ENCODE results near the gene ANKRD63. TPM values are rescaled to one million over a fixed set of nuclear protein-coding genes. Genes with fewer than 3 reads are reported as not detected.

The ANKRD63 gene
- total RNA-seq, 1 experiment from 2014 or later: 0.46 TPM

DNA sequence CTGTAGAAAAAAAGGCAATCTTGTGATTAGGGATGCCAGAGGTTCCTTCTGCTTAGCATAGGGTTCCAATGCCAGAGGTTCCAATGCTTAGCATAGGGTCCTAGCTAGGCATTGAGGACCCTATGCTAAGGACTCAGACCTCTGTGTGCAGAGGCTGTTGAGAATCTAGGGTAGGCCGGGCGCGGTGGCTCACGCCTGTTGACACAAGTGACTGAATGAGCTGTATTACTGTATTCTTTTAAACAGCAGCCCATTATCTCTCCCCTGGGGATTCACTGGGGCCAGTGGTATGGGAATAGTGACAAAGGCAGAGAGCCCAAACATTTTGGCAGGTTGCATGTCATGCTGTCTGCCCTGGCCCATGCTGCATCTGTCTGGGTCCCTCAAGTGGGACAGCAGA is 27.8 kb downstream of the ANKRD63 start:
- no peaks in the 10 kb centered on the region for H3K79me1 ChIP-seq (ENCODE audit: insufficient read depth, low read depth, low read length, poor library complexity, severe bottlenecking)
- no CpG with 5 or more reads among the region's 4 CpGs for WGBS (ENCODE audit: extremely low coverage, insufficient read length, low lambda C conversion rate)
- no peak overlapping the region for H2AK5ac ChIP-seq (ENCODE audit: insufficient read length, low read length)

More for the DNA sequence above, 27.8 kb downstream of the ANKRD63 start:
- no peak overlapping the region for H2BK120ac ChIP-seq (ENCODE audit: low read depth, low read length, poor library complexity, severe bottlenecking)
- H3K18ac ChIP-seq (ENCODE audit: insufficient read length, low read depth, low read length): no peak overlapping the region
- no peak for DNase-seq
- H3K4ac ChIP-seq (ENCODE audit: low read depth, low read length): no peak overlapping the region
- no peak for TF ChIP-seq CTCF (conservative IDR thresholded peaks at IDR 0.05)
- no peak overlapping the region for H3K9ac ChIP-seq (ENCODE audit: extremely low read depth, insufficient read length, low read length)
- no peak overlapping the region for H3K56ac ChIP-seq (ENCODE audit: insufficient read length, low read depth, low read length)
- no peak overlapping the region for H4K5ac ChIP-seq (ENCODE audit: insufficient read length, low read depth, low read length)
- H3K23me2 ChIP-seq (ENCODE audit: insufficient read length, low read depth, low read length, poor library complexity, severe bottlenecking): peaks cover 9% of the 10 kb centered on the region
- H3K4me2 ChIP-seq (ENCODE audit: insufficient read depth, insufficient read length, low read length): no peak overlapping the region
- H3K23ac ChIP-seq (ENCODE audit: insufficient read length, low read depth, low read length): no peak overlapping the region
- no peaks in the 10 kb centered on the region; a peak in 1 of 5 replicates for H3K9me3 Mint-ChIP-seq
- H4K91ac ChIP-seq (ENCODE audit: insufficient read length, low read depth, low read length): no peak overlapping the region
- H2BK20ac ChIP-seq (ENCODE audit: low read depth, low read length, poor library complexity, severe bottlenecking): no peak overlapping the region
- H3K27me3 Mint-ChIP-seq (ENCODE audit: low read depth): peaks cover 41% of the 10 kb centered on the region
- no peaks in the 10 kb centered on the region for H3K79me2 ChIP-seq (ENCODE audit: insufficient read depth, low read length)
- peaks cover 4% of the 10 kb centered on the region; the same call in 1 of the 2 replicates for H3K4me1 ChIP-seq (ENCODE audit: insufficient read depth, low read length)
- H3K14ac ChIP-seq (ENCODE audit: insufficient read depth, low read length): no peak overlapping the region
- H3K9me3 ChIP-seq (ENCODE audit: control insufficient read depth, low read depth, low read length): no peaks in the 10 kb centered on the region
- no peaks in the 10 kb centered on the region for H4K20me1 ChIP-seq (ENCODE audit: control insufficient read depth, insufficient read depth, insufficient read length)
- no peak overlapping the region for H3K27ac ChIP-seq (ENCODE audit: insufficient read length, low read depth, low read length)
- H2BK15ac ChIP-seq (ENCODE audit: low read depth, low read length): no peak overlapping the region
- H3K4me3 Mint-ChIP-seq: no peak overlapping the region
- no peak overlapping the region for H3K27ac Mint-ChIP-seq
- H2AFZ ChIP-seq (ENCODE audit: low read length): no peak overlapping the region
- H2BK5ac ChIP-seq (ENCODE audit: insufficient read length, low read length): no peak overlapping the region
- no peak overlapping the region for H4K8ac ChIP-seq (replicated peaks; ENCODE audit: insufficient read length, low read depth, low read length)
- peaks cover 16% of the 10 kb centered on the region; the same call in 1 of the 2 replicates for H3K27me3 ChIP-seq (ENCODE audit: insufficient read depth, low read length)
- H2BK12ac ChIP-seq (ENCODE audit: insufficient read length, low read depth, low read length): no peak overlapping the region
- H3T11ph ChIP-seq (ENCODE audit: low read length): no peak overlapping the region
- H3K4me1 Mint-ChIP-seq: peaks cover 25 to 27% of the 10 kb centered on the region in 2 experiments
- H3K36me3 Mint-ChIP-seq (ENCODE audit: insufficient read depth in 1 of 3, low read depth in 3 of 3): peaks cover 0 to 3% (median 2%) of the 10 kb centered on the region in 3 experiments; a peak in 2 of 7 replicates
